RWPE1 (cell line): ENCODE measurements around the gene CLCA1.

Experiments used
- CTCF ChIA-PET: fragments of 350-600 bp; sonication (Branson Sonifier 250); formaldehyde crosslinking; extraction: SDS; loops from one replicate; lab custom pipeline; 2021; lab: Yijun Ruan, JAX
- POLR2A ChIA-PET: fragments of 400-600 bp; formaldehyde crosslinking; extraction: SDS; loops from one replicate; lab custom pipeline; 2020; ENCODE audit warnings: antibody characterized with exemption; ENCODE audit not compliant: low non-redundant PET; lab: Yijun Ruan, JAX
- DNase-seq: peaks from one replicate; pipeline ENCODE4 v3.0.0; 2012; ENCODE audit warnings: low spot score
- H3K27ac ChIP-seq: fragments of 450-650 bp; 2 replicates; pipeline ENCODE4 v1.5.1; 2017
- CTCF ChIP-seq: fragments of 450-650 bp; conservative IDR thresholded peaks from 2 replicates; pipeline ENCODE4 v1.5.1; 2017; ENCODE audit warnings: low read depth, mild to moderate bottlenecking

CLCA1 gene

DNA sequence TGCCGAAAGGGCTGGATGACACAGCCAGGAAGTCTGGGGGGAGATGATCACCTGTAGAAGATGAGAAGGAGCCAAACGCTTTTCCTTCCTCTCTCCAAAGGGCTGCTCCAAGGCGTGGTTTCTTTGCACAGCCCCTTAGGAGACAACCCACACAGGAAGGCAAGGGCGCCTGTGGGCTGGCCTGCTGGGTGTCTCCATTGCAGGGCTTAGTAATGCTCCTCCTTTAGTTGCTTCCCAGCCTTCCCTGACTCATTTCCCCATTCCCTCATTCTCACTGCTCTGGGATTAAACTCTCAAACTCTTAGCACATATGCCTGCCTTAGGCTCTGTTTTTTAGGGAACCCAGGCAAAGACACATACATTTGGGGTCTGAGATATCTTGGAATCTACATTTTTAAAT is 1.7 kb upstream of the CLCA1 start:
- POLR2A ChIA-PET, result no interaction called here
- DNase-seq, result no peak
- H3K27ac ChIP-seq, result no peak overlapping the region
- CTCF ChIA-PET, result no interaction called here
- no peak for TF ChIP-seq CTCF

DNA sequence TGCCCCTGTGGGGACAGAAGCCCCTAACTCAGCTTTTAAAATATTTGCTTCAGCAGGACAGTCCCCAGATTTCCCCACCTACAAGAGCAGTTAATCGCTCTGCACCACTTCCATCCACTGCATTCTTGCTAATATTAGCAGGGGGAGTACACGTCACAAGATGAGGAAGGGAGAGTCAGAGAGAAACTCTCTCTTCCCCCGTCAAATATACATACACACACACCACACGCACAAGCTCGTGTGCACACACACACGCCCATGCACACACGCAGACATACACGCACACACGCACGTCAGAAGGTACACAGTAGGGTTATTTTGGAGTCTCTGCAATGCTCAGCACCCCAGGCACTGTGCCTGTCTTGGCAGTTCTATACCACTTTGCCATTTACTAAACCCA is 2.1 kb downstream of the CLCA1 start:
- DNase-seq, result no peak
- POLR2A ChIA-PET, result no interaction called here
- no peak overlapping the region for H3K27ac ChIP-seq
- no peak for TF ChIP-seq CTCF
- CTCF ChIA-PET, result no interaction called here

DNA sequence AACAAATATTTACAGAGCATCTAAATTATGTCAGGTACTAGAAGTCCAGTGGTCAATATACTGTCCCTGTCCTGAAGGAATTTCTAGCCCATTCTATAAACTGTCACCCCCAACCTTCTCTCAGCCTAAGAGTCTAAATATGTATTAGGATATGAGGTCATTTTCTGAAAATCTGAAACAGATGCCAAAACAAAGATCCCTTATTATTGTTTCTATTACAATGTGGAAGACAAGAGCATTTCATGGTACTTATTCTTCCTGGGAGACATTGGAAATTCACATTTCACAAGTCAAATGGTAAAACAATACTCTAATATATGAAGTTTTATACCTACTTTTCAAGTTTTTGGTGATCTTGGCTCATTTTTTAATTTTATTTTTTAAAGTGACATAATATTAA is 2.6 kb downstream of the CLCA1 start:
- TF ChIP-seq CTCF, result no peak
- ChIA-PET CTCF (no interaction called here), POLR2A (no interaction called here)

GRCh38 chr1:86472152-86472551 is 3.4 kb downstream of the CLCA1 start:
- DNase-seq, result no peak
- ChIA-PET CTCF (interaction anchor here (1.3 kb wide), 1 partner anchor 10 kb away, joined by 4 read pairs; no protein-coding TSS in a partner anchor), POLR2A (no interaction called here)
- H3K27ac ChIP-seq, result no peak overlapping the region
- TF ChIP-seq CTCF, result no peak

More for the DNA sequence above, 2.6 kb downstream of the CLCA1 start:
- DNase-seq, result no peak
- no peak overlapping the region for H3K27ac ChIP-seq

GRCh38 chr1:86472767-86473166 is 4.0 kb downstream of the CLCA1 start:
- CTCF ChIA-PET, result interaction anchor here (0.6 to 1.4 kb wide), 4 partner anchors 10 to 93 kb away, joined by 3 to 4 read pairs (median 4); no protein-coding TSS in a partner anchor
- H3K27ac ChIP-seq, result no peak overlapping the region
- POLR2A ChIA-PET, result no interaction called here
- TF ChIP-seq CTCF, result no peak
- DNase-seq, result no peak

GRCh38 chr1:86477256-86477655 is 8.5 kb downstream of the CLCA1 start:
- ChIA-PET POLR2A (no interaction called here), CTCF (interaction anchor here (0.6 kb wide), 1 partner anchor 11 kb away, joined by 7 read pairs; no protein-coding TSS in a partner anchor)
- no peak for DNase-seq

More at GRCh38 chr1:86477256-86477655, 8.5 kb downstream of the CLCA1 start:
- no peak overlapping the region for H3K27ac ChIP-seq
- TF ChIP-seq CTCF, result no peak
